Heart left ventricle (tissue), 13 donors: ENCODE measurements around the gene SERINC3.

Source experiments
- CTCF ChIP-seq, 12 donors: fragments of 200-600 bp; sonication (generic) in 4 of 12; IDR thresholded peaks; one replicate each; pipeline versions ENCODE4 v1.5.0 to v1.8.0; 2018 to 2022; ENCODE audit warnings: antibody characterized with exemption in 12 of 12, mild to moderate bottlenecking in 5 of 12
- POLR2A ChIP-seq, 2 donors: fragments of 450-650 bp; IDR thresholded peaks; one replicate each; pipeline ENCODE4 v1.6.1; 2017; ENCODE audit warnings: antibody characterized with exemption in 2 of 2, mild to moderate bottlenecking in 2 of 2, moderate library complexity in 2 of 2
- donor health status: ischemic (EF 13 %, LVEDD 7.1; RV severe dilation, severe dysfunction).
- donor health status: DM: no; HTN: yes; CAD: no.
- donor health status: DM: no; HTN: no; CAD: no.
- donor health status: ischemic (EF 25% LVEDD 6.9; RV normal size, moderate dysfunction).
- donor health status: ischemic (EF 25% LVEDD 5.7; RV mildly dilated, moderate dysfunction).
- donor health status: ischemic (EF 35%, LVEDD 5.7; RV mildly dilated, moderate dysfunction).
- donor health status: nonischemic (EF 11% LVEDD 7.7; RV severe dilation, severe dysfunction).
- donor health status: DM: yes; HTN: yes; CAD: no.
- donor health status: PGD.
- donor health status: ischemic (EF 29% LVEDD 5.4; RV normal size, mild dysfunction).
- donor health status: nonischemic (EF 23%, LVEDD 6.1; RV moderate dilation, normal function).

GRCh38 chr20:44461803-44462174, 60.1 kb downstream of the SERINC3 start:
- TF ChIP-seq CTCF (IDR thresholded peaks at IDR 0.05) (no peak), POLR2A (IDR thresholded peaks at IDR 0.05) (no peak)
